ENCODE data around the gene ADAMTS2.

GRCh38 chr5:179210478-179210877 lies 134.8 kb downstream of the ADAMTS2 start:
- no peak for TF ChIP-seq CTCF (IDR thresholded peaks at IDR 0.05)
- no peak for TF ChIP-seq POLR2A (IDR thresholded peaks at IDR 0.05)
- no peak for TF ChIP-seq POLR2AphosphoS5 (IDR thresholded peaks at IDR 0.05)
